GM13976 (cell line): ENCODE measurements around the gene FAM204A.

Experiments
- DNase-seq: peaks from one replicate; pipeline ENCODE4 v3.0.0; 2012; ENCODE audit warnings: low spot score
- CTCF ChIP-seq: IDR thresholded peaks from 2 replicates; pipeline ENCODE4 v1.5.1; 2012; ENCODE audit warnings: borderline replicate concordance, mild to moderate bottlenecking; ENCODE audit not compliant: insufficient read depth; ENCODE audit errors: extremely low read depth, missing control alignments, control extremely low read depth
- in situ Hi-C: fragments of 300-500 bp; cut with MboI; formaldehyde crosslinking; loops from one replicate; pipeline ENCODE4 v1.12.0; 2022; ENCODE audit warnings: low sequenced_read_pairs, mixed read lengths, inconsistent platforms; ENCODE audit not compliant: unreplicated experiment

FAM204A gene

GRCh38 chr10:118264838-118265470 lies 77.2 kb downstream of the FAM204A start:
- in situ Hi-C loops: no loop called here
- TF ChIP-seq CTCF: no peak
- no peak for DNase-seq

GRCh38 chr10:118264252-118264651 lies 77.9 kb downstream of the FAM204A start:
- DNase-seq: no peak
- in situ Hi-C loops: no loop called here
- TF ChIP-seq CTCF: no peak

GRCh38 chr10:118262538-118262937 lies 79.6 kb downstream of the FAM204A start:
- in situ Hi-C loops: no loop called here
- no peak for TF ChIP-seq CTCF
- DNase-seq: no peak

- DNase-seq: peak; percentile 31
- TF ChIP-seq CTCF: peak; percentile 35
- in situ Hi-C loops: no loop called here
Observed at GRCh38 chr10:118259288-118259906, 82.7 kb downstream of the FAM204A start.

- no peak for DNase-seq
- TF ChIP-seq CTCF: no peak
- in situ Hi-C loops: no loop called here
Observed at GRCh38 chr10:118258285-118258684, 83.8 kb downstream of the FAM204A start.

- in situ Hi-C loops: no loop called here
- TF ChIP-seq CTCF: no peak
- DNase-seq: no peak
Observed at GRCh38 chr10:118256825-118257570, 85.1 kb downstream of the FAM204A start.
